Limb (tissue), 2 donors: ENCODE measurements around the gene GLIS1.

Source experiments
- DNase-seq, 2 donors: peaks; one replicate each; pipeline ENCODE4 v3.0.0-alpha.2; 2016; ENCODE audit errors: extremely low spot score in 2 of 2

The GLIS1 gene

GRCh38 chr1:53550201-53550741 is 188.7 kb downstream of the GLIS1 start:
- DNase-seq = peak in 1 of 2 donors; percentile 25

GRCh38 chr1:53549781-53550180 is 189.2 kb downstream of the GLIS1 start:
- DNase-seq = no peak

DNA sequence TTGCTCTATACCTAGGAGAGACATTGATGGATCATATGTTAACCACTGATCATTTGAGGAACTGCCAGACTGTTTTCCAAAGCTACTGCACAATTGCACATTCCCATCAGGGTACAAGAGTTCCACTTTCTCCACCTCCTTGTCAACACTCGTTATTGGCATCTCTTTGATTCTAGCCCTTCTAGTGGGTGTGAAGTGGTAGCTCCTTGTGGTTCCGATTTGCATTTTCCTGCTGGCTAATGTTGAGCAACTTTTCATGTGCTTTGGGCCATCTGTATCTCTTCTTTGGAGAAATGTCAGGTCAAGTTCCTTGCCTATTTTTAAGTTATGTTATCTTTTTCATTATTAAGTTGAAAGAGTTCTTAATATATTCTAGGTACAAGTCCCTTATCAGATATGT is 189.7 kb downstream of the GLIS1 start:
- no peak for DNase-seq

DNA sequence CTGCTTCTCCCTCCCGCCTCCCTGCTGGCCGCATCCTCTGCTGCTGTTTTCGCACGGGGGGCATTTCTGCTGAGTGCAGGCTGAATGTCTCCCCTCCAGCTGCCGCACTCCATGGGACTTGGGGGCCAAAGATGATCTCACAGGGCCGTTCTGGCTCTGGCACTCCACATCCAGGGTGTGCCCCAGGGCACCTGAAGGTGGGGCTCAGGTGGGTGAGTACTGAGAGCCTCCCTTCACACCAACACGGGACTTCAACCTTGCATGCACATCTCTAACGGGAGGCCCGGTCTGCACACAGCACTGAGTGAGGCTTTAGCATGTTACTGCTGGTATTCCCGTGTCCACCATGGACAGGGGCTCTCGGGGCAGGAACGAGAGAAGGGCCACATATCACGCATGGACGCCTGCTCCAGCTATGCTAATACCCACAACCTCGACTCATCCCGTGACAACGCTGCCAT is 190.9 kb downstream of the GLIS1 start:
- no peak for DNase-seq

DNA sequence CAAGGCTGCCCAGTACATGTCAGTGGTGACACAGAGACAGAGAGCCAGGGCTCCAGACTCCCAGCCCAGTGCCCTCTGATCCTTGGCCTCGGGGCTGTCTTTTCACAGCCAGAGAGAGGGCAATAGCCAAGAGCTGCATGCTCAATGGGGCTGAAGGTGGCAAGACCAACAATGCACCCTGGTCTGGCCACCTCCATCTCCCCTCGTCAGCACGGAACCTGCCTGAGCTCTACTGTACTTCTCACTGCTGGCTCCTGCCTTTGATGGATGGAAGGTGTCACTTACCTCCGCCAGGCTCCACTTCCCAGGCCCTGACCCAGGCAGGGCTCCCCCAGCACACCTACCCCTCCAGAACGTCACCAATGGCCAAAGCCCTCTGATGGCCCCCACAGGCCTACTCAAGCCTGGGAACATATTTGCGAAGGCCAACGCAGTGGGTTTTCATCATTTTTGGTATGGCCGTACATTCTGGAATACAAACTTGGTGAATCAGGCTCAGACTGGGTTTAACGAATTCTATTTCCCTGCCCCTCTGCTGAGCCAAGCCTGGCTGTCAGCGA is 191.7 kb downstream of the GLIS1 start:
- DNase-seq = no peak

DNA sequence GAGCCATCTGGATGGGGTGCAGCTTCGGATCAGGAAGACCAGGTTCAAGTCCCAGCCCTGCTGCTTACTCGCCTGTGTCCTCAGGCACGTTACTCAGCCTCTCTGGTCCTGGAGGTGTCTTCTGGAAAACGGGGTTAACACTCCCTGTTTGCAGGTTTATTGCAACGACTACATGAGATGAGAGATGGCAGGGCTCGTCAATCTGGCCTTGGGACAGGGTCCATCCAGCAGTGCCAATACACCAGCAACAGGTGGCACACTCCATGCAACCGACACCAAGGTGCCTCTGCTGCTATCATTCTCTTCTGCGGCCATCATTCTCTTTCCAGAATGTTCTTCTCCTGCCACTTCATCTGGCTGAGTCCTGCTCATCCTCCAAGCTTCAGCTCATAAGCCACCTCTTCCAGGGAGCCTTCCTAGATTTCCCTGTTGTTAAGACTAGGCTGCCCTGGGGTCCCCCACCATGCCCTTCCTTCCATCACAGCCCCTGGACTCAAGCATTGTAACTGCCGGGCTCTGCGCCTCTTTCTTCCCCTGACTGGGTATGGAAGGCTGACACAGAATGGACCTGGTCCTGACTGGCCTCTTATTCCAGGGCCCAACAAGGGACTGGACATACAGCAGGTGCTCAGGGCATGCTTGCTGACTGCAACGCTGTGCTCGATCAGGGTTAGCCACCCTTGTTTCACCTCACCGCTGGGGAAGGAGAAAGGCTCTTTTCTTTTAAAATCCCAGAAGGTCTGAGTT is 192.4 kb downstream of the GLIS1 start:
- DNase-seq = no peak

- peak in 1 of 2 donors; percentile 34 for DNase-seq
These were observed 193.1 kb downstream of the GLIS1 start for GRCh38 chr1:53545663-53546408.

GRCh38 chr1:53544728-53545515 is 194.0 kb downstream of the GLIS1 start:
- DNase-seq = peak in 1 of 2 donors; percentile 20

- peak in 1 of 2 donors; percentile 26 for DNase-seq
These were observed 194.9 kb downstream of the GLIS1 start for GRCh38 chr1:53543778-53544695.

GRCh38 chr1:53543130-53543777 is 195.7 kb downstream of the GLIS1 start:
- no peak for DNase-seq

GRCh38 chr1:53542551-53542950 is 196.4 kb downstream of the GLIS1 start:
- no peak for DNase-seq

DNA sequence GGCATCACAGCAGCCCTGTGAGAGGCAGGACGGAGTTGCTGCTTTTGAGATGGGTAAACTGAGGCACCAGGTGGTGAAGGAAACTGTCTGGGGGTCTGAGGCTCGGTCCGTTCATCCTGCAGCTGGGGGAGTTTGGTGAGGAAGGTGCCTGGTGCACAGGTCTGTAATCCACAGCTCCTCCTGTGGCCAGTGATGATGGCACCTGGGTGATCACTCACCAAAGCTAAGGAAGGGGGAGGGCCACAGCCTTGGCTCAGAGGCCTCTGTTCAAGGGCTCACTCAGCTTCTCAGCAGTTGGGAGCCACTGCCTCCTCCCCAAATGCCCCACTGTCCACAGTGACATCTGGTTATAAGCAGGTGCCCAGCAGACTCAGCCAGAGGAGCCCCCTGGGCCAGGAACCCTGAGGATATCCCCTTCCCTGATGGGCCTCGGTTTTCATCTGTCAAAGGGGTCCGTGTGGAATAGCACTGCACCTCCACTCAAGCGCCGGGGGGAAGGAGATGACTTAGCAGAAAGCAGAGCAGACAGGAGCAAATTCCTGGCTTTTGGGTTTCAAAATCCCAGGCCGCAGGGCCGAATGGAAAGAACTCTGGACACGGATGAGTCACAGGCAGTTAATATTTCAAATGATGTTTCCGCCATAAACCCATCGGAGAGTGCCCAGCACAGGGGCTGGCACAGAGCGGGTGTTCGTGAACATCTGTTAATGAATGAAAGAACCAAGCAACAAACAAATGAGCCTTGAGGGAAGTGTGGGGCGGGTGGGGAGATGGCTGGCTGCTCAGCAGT is 197.0 kb downstream of the GLIS1 start:
- no peak for DNase-seq

DNA sequence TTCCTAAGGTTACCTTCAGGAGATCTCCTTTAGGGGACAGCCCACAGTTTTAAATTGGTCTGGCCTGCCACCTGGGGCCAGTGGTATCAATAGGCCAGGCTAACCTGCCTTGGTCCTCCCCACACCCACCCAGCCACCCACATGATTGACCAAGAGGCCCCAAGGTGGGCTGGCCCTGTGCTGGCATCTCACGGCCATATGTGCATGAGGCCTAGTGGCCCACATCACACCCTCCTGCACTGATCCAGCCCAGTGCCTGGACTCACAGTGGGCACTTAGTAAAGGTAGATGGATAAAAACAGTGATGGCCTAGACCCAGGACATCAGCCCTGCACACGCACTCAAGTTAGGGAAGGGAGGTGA is 197.7 kb downstream of the GLIS1 start:
- no peak for DNase-seq

DNA sequence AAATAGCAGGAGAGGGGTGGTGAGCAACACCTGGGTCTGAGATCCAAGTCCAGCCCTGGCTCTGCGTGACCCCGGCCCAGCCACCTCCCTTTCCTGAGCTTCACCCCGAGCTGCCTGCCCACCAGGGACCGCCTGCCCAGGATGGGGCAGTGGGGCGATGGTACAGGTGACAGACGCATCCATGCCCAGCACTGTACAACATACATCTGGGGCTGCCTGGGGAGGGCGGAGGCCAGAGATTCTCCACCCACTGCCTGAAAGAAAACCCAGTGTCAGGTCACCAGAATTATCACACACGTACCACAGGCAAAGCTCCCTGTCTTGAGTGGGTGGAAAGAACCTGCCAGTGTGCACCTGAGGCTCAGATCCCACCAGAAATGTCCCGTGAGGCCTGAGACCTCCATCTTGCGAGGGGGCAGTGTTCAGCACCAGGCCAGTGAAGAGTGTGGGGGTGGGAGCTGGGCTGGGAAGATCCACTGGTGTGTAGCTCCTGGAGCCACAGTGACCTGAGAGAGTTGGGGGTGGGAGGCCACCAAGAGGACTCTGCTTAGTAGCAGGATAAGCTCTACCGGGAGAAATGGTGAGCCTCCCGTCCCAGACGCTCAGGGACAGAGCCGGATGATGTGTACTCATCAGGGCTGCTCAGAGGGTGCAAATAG is 198.2 kb downstream of the GLIS1 start:
- no peak for DNase-seq

DNA sequence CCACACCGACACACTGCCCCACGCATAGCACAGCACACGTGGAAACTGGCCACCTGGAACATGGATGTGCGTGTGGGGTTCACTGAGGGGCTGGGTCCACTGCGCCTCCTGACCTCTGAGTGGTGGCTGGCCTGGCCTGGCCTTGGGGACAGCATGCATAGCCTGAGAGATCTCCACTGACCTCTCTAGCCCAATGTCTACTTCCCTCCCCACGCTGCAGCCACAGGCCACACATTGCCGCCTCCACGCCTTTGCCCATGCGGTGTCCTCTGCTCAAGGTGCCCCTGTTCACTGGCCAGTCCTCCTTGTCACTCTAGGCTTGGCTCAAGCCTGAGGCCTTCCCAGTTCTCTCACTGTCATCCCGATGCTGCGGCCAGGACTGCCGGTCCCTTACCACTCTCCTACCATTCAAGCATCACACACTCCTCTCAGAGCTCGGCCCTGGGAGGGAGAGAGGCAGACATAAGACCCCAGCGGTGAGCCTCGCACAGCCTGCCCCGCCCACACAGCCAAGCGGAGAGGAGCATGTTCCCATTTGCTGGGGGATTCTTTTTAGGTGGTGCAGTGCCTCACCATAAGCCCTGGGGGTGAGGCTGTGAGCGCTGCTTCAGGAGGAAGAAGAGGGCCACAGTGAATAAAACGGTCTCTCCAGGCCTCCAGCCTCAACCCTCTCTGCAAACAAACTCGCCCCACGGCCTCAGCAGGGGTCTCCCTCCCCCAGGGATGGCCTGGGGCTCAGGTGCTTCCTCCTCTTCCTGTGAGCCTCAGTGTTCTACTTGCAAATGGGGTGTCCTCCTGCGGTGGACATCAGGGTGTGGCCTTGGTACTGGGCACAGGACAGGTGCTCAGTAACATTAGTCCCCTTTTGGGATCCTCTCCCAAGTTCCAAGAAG is 199.0 kb downstream of the GLIS1 start:
- no peak for DNase-seq

DNA sequence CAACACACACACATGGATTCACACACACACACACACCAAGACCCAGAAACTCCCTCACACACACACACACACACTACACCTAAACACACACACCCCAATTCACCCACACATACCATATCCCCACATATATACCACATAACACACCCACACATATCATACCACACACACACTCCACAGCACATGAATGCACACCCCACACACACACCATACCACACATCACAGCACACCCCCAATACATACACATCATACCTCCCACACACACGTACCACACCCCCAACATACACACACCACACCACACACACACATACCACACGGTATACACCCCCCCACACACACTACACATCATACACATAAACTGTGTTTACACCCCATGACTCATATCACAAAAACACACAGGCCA is 199.7 kb downstream of the GLIS1 start:
- no peak for DNase-seq

GRCh38 chr1:53536606-53537005 is 202.4 kb downstream of the GLIS1 start:
- DNase-seq = no peak

- no peak for DNase-seq
These were observed 203.1 kb downstream of the GLIS1 start for GRCh38 chr1:53535846-53536245.
